Glomerular visceral epithelial cell (primary cell): ENCODE results near the gene GKAP1.
"Not testable (repeated sequence)": the region's sequence is repeated elsewhere in the genome, so short reads cannot be mapped to it uniquely, and the experiment has no call there.

Experiments used
- DNase-seq: peaks from one replicate; pipeline ENCODE4 v3.0.0-alpha.2; 2016; ENCODE audit errors: extremely low spot score

GKAP1 gene

DNA sequence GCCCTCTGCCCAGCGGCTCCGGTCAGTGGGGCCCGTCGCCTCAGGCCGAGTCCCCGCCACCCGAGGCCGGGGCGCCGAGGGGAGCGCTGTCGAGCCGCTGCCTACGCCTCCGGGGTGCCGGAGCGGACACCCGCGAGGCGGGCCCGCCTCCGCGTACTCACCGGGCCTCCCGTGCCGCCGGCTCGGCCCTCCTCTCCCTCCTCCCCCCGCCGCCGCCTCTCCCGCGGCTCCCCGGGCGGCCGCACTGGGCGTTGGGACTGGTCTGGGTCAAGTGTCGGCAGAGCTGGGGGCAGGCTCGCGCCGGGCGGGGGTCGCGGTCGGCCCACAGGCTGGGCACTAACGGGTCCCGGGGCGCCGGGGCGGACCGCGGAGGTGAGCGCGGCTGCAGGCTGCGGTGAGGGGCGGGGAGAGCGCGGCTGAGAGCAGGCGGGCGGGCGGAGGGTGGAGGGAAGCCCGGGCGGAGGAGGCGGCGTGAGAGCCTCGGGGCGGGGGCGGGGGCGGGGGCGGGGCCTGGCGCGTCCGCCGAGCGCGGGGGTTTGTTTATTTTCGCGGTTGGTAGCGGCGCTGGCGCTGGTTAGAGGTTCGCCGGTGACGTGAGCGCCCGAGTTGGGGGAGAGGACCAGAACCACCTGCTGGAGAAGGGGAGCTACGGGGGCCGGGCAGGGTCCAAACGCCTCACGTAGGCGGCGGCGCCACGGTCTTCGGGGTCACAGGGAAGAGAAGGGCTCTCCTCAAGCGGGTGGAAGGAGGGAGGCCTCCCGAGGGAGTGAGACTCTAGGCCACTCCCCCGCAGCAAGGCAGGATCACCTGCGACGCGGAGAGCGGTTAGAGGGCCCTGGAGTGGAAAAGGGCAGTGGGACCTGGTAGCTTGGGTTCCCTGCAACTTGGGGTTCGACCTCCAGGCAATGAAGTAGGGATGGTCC, at the start of gene GKAP1:
Gene GKAP1 (minus strand): TSS at position 414 of the 923 bp plus-strand sequence. CDS start 11,252 bp downstream, outside the sequence.
- peak; percentile 79 for DNase-seq

DNA sequence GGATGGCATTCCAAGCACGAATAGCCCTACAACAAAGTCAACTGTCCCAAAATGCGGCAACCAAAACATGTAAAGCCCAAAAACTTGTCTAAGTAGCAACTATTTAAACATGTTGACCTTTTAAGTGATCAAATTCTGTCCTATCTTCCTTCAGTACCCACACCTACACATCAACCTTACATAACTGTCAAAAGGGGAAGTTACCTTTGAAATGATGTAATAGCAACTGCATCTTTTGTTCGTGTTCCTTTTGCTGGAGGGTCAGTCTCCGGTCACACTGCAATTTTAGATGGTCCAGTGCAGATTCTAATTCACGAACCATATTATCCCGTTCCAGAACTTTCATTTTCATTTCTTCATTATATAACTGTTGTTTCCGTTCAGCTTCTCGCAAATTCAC, 32.3 kb upstream of the GKAP1 start:
- DNase-seq = not testable (repeated sequence)

DNA sequence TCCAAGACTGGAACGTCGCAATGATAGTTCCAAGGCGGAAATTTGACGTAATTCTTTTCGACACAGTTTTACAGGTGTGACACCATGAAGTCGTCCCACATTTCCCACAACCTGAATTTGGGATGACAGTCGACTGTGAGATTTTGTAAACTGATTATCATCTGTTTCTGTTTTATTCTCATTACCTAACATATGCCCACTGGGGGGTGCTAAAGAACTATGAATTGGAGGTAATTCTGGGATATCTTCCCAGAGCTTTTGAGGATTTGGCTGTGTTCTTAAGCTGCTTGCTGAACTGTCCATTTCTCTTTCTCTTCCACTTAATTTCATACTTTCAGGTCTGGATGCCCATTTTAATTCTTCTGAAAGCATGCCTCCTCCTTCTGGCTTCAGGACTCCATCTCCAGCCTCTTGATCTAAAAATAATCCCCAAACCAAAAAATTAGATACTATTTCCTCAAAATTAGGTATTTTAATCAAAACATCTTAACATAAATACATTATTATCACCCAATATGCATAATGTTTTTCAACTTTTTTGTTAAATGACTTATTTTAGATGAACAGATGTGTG, 19.6 kb upstream of the GKAP1 start:
- not testable (repeated sequence) for DNase-seq

DNA sequence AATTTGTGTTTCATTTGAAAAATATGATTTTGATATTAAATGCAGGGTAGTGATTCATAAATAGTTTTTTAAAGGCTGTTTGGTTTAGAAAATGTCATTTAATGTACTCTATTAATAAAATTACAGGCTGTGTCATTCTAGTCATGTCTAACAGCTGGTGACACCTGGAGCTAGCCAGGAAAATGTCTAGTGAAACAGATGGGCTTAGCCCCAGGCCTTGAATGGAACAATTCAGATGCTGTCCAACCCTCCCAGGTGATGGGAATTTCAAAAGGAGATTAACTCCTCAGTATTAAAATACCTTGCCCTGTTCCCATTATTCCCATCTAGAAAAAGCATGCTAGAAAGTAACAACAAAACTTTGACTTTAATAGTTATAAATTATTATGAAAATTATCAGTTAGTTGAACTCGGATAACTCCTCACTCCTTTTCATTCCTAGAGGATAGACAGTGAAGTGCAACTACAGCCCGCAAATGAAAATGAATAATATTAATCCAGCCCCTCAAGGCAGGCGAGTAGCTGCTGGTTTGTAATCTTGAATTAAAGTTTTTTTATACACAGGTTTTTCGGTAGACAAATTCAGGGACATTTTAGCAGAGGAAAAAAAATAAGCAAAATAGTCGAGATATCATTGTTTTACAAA, 13.0 kb upstream of the GKAP1 start:
- not testable (repeated sequence) for DNase-seq

DNA sequence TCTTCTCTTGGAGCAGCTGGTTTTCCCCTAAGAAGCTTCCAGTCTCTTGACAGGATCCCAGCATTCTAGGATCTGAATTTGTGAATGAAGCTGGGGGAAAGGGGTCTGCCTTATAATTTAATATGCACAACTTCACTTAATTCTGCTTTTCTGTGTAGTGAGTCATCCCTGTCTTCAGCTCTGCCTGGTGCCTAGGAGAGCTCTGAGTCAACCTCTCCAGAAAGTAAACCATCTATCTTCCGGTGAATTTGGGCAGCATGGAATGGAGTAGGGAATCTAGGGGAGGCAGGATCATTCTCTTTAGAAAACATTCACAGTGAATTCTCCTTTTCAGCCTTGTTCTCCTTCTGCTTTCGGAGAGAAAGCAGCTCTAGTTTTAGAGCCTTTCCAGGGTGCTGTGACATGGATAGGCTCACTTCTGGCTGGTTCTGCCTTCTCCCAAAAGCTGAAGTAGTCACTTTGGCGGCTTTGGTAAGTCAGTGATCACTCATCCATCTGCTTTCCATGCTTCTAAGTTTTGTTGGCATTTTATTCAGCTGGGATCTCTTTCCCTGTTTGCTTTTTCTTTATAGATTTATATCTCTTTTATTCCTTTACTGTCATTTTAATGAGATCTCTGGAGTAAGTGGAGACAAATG, 7.5 kb upstream of the GKAP1 start:
- DNase-seq = peak; percentile 29

DNA sequence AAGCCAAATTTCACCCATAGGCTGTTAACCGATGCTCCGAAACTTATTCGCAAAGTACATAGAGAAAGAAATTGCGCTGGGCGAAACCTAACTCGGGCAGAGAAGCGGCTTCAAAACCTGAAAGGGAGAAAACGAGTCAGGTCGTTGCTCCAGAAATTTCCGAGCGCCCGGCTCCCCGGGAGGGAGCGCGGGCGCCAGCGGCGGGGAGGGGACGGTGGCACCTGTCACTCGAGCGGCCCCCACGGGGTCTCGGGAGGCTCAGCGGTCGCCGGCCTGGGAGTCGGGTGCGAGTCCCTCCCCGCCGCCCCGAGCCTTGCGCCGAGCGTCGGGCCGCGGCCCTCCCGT, 586 bp downstream of the GKAP1 start:
- DNase-seq = not testable (repeated sequence)

DNA sequence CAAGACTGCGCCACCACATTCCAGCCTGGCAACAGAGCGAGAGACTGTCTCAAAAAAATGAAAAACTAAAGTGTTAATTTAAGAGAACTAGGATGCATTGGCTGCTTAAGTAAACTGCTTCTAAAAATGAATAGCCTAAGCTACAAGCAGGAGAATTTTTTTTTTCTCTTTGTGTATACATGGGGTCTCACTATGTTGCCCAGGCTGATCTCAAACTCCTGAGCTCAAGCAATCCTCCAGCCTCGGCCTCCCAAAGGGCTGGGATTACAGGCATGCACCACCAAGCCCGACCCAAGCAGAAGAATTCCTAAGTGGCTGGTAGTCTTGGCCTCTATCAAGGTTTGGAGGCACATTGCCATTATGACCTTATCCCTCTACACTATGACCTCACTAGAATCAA, 2.4 kb downstream of the GKAP1 start:
- DNase-seq = not testable (repeated sequence)

DNA sequence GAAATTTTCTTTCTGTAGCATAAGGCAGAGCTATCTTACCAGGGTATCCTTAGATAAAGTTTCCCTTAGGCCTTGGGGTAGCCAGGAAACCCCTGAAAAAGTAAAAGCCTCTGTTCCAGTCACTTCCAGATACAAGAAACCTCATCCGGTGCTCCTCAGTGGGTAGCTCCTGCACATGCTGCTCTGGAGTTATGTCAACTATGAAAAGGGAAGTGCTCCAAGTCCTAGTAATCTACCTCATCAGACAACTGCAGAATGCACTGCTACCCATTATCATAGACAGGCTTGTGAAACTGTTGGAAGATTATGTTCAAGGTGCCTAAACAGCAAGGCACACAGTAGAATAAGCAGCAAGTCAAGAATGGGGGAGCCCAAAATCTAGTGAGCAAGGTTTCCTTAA, 8.4 kb downstream of the GKAP1 start:
- not testable (repeated sequence) for DNase-seq

DNA sequence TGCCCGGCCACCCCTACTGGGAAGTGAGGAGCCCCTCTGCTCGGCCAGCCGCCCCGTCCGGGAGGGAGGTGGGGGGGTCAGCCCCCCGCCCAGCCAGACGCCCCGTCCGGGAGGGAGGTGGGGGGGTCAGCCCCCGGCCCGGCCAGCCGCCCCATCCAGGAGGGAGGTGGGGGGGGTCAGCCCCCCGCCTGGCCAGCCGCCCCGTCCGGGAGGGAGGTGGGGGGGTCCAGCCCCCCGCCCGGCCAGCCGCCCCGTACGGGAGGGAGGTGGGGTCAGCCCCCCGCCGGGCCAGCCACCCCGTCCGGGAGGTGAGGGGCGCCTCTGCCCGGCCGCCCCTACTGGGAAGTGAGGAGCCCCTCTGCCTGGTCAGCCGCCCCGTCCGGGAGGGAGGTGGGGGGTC, 13.1 kb downstream of the GKAP1 start:
- not testable (repeated sequence) for DNase-seq

DNA sequence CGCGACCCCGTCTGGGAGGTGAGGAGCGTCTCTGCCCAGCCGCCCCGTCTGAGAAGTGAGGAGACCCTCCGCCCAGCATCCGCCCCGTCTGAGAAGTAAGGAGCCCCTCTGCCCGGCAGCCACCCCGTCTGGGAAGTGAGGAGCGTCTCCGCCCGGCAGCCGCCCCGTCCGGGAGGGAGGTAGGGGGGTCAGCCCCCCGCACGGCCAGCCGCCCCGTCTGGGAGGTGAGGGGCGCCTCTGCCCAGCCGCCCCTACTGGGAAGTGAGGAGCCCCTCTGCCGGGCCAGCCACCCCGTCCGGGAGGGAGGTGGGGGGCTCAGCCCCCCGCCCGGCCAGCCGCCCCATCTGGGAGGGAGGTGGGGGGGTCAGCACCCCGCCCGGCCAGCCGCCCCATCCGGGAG, 13.6 kb downstream of the GKAP1 start:
- DNase-seq = not testable (repeated sequence)

DNA sequence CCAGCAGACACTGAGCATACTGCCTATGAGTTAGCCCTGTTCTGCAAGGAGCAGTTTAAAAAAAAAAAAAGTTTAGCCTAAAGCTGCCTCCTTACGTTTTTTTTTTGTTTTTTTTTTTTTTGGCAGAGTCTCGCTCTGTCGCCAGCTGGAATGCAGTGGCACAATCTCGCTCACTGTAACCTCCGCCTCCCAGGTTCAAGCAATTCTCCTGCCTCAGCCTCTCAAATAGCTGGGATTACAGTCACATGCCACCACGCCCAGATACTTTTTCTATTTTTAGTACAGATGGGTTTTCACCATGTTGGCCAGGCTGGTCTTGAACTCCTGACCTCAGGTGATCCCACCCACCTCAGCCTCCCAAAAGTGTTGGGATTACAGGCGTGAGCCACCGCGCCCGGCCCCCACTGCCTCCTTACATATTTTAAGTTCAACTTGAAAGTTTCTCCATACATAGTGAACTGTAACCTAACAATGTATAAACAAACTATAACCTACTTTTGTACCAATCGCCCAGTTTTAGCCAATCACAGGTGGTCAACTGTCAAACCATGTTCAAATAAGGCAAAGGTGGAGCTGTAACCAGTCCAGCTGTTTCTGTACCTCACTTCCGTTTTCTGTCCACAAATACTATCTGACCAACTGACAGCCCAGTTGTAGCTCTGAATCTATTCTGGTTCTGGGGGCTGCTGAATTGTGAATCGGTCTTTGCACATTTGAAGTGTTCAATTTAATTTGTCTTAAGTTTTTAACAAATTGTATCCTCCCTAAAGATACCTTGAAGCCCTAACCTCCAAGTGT, 17.1 kb downstream of the GKAP1 start:
- DNase-seq = no peak

DNA sequence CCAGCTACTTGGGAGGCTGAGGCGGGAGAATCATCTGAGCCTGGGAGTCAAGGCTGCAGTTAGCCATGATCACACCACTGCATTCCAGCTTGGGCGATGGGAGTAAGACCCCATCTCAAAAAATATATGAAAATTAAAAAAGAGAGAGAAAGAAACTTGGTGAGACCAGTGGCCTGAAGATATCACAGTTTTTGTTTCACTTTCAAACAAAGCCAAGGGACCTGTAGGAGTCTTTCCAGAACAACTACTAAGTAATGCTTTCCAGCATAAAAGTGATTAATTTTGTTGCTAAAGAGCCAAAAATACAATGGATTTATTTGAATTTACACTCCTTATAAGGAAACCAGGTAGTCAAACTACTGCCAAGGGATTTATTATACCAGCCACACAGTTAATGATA, 23.5 kb downstream of the GKAP1 start:
- DNase-seq = no peak

DNA sequence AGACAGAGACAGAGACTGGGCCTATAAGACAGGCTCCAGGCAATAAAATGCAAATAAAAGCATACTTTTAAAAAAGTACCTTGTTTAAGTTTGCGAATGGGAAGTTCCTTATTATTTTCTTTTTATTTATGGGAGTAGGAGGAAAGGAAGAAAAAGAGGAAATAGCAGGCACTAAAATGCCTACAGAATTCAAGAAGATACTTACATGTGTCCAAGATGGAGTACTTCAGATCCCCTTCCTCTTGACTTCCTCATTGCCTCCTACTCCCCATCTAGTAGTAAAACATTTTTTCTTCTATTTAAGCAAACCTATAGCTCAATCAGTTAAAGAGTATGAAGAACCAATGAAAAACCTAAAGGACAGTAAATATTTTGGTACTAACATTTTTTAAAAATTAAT, 24.8 kb downstream of the GKAP1 start:
- DNase-seq = no peak

DNA sequence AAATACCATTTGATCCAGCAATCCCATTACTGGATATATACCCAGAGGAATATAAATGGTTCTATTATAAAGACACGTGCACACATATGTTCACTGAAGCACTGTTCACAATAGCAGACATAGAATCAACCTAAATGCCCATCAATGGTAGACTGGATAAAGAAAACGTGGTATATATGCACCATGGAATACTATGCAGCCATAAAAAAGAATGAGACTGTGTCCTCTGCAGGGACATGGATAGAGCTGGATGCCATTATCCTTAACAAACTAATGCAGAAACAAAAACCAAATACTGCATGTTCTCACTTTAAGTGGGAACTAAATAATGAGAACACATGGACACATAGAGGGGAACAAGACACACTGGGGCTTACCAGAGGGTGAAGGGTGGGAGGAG, 39.4 kb downstream of the GKAP1 start:
- DNase-seq = no peak

DNA sequence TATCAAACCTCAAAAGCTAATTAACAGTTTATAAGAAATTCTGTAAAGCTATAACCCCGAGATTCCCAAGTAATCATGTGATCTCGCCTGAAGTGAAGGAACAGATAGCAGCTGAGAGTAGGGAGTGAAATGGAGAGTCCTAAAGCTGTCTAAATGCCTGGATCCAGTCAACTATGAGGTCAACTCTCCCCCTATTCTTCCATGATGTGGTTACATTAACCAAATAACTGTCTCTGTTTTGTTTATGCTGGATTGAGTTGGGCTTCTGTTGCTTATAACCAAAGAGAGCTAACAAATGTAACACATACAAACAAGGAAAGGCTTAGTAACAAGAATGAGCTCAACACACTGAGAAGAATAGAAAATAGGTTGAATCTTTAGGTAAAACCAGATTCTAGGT, 41.6 kb downstream of the GKAP1 start:
- no peak for DNase-seq

DNA sequence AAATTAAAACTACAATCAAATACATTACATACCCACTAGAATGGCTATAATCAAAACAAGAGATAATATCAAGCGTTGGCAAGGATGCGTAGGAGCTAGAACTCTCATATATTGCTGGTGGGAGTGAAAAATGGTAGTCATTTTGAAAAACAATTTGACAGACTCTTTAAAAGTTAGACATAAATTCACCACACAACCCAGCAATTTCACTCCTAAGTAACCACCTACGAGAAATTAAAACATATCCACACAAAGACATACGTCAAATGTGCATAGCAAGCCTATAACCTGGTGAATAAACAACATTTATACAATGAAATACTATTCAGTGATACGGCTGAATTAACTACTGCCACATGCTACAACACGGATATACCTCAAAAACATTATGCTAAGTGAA, 44.7 kb downstream of the GKAP1 start:
- no peak for DNase-seq

DNA sequence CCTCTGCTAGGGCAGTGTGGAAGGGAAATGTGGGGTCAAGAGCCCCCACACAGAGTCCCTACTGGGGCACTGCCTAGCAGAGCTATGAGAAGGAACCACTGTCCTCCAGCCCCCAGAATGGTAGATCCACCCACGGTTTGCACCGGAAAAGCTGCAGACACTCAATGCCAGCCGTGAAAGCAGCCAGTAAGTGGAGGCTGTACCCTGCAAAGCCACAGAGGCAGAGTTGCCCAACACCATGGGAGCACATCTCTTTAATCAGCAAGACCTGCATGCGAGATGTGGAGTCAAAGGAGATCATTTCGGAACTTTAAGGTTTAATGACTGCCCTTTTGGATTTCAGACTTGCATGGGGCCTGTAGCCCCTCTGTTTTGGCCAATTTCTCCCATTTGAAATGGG, 52.2 kb downstream of the GKAP1 start:
- no peak for DNase-seq

DNA sequence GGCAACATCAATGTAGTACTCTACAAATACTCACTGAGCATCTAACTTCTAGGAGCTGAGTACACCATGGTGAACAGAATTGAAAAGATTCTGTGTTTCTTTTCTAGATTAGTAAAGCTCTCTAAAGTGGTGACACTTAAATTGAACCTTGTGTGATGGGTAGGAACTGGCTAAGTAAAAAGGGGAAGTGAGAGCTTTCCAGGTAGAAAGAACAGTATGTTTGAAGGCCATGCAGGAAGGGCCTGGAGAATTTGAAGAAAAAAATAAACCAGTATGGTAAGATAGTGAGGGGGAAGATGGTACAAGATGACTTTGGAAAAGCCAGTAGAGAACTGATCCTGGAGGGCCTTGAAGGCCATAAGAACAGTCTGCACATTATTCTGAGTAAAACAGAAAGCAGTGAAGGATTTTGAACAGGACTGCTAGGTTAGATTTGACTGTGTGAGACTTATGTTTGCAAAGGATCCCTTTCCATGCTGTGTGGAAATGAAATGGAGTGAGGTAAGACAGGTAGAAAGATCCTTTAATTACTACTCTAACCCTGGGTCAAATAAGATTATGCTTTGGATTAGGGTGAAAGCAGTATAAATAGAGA, 63.1 kb downstream of the GKAP1 start:
- no peak for DNase-seq

DNA sequence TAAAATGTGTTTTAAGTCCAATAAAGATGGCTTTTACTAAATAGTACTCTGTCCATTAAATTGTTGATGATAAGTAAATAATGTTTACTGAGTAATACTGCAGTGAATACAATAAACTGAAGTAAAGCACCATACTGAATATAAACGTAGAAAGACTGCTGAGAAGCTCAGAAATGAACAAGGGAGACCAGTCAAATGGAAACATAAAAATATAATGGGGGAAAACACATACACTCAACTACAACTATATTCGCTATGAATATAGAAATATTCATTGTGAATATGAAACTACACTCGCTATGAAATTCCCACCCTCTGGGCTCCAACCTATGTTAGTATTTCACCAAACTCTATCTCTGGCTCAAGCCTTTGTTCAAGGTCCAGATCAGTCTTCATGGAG, 67.9 kb downstream of the GKAP1 start:
- no peak for DNase-seq

DNA sequence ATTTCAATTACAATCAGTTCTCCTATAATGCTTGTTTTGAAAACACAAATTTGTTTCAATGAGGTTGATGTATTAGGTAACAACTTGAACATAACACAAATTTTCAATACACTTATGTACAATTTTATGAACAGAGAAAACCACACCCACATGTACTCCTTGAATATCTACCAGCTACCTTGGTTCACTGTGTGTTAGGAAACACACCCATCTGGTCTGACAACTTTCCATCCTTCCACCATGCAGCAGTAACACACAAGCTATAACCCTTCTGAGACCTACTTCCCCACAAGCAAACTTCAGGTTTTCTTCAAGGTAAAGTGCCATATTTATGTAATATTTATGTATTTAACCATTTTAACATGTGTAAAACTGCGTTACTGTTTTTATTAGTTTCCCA, 73.4 kb downstream of the GKAP1 start:
- DNase-seq = no peak

DNA sequence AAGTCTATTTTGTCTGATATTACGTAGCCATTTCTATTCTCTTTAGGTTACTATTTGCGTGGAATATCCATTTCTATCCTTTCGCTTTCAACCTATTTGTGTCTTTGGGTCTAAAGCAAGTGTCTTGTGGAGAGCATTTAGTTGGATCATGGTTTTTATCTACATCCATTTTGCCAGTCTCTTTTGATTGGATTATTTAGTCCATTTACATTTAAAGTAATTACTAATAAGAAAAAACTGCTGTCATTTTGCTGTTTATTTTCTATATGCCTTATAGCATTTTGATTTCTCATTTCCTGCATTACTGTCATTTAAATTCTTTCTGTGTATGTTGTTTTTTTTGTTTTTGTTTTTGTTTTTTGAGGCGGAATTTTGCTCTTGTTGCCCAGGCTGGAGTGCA, 83.8 kb downstream of the GKAP1 start:
- no peak for DNase-seq
